GM23338 (cell line): ENCODE results near the gene ULK4.

Experiments used
- EZH2phosphoT487 ChIP-seq: fragments of 200-600 bp; sonication (generic); IDR thresholded peaks from one replicate; pipeline ENCODE4 v1.8.1; 2018; ENCODE audit warnings: antibody characterized with exemption; ENCODE audit not compliant: unreplicated experiment
- TF ChIP-seq, protein P1 (sequence below), 2 experiments: fragments of 200-600 bp in 1 of 2; sonication (generic) in 1 of 2; conservative IDR thresholded peaks; 2 replicates each; pipeline versions ENCODE4 v1.5.1 to v1.6.1; 2016 to 2017; ENCODE audit warnings: antibody characterized with exemption in 2 of 2, low read depth in 2 of 2, mild to moderate bottlenecking in 2 of 2, moderate library complexity in 1 of 2

DNA sequence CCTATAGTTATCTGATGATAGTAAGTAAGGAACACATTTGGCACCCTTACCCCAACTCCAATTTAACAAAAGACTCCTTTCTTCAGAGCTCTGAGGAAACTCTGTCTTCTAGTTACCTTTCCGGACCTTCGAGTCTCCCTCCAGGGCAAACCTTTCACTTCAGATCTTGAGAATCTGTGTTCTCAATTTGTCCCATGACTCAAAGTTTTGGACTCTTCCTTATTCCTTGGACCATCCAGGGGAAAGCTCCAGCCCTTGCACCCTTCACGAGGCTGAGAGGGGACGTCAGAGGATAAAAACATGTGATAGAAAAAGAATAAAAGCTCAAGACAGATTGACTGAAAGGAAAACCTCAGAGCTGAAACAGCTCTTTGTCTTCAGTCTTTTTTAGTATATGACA is 685.7 kb downstream of the ULK4 start:
- TF ChIP-seq, protein P1, sequence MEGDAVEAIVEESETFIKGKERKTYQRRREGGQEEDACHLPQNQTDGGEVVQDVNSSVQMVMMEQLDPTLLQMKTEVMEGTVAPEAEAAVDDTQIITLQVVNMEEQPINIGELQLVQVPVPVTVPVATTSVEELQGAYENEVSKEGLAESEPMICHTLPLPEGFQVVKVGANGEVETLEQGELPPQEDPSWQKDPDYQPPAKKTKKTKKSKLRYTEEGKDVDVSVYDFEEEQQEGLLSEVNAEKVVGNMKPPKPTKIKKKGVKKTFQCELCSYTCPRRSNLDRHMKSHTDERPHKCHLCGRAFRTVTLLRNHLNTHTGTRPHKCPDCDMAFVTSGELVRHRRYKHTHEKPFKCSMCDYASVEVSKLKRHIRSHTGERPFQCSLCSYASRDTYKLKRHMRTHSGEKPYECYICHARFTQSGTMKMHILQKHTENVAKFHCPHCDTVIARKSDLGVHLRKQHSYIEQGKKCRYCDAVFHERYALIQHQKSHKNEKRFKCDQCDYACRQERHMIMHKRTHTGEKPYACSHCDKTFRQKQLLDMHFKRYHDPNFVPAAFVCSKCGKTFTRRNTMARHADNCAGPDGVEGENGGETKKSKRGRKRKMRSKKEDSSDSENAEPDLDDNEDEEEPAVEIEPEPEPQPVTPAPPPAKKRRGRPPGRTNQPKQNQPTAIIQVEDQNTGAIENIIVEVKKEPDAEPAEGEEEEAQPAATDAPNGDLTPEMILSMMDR (conservative IDR thresholded peaks at IDR 0.05; ENCODE audit: low read depth in 2 of 2), result no peak
- no peak for TF ChIP-seq EZH2phosphoT487
